Measurements from ENCODE around the gene SCGB1A1. TPM values are rescaled to one million over a fixed set of nuclear protein-coding genes. Genes with fewer than 3 reads are reported as not detected.
A peak's percentile ranks its signal among the peaks of the same experiment; 100 is the strongest.

The SCGB1A1 gene
- total RNA-seq, 4 donors from 2014 or later, result not detected

DNA sequence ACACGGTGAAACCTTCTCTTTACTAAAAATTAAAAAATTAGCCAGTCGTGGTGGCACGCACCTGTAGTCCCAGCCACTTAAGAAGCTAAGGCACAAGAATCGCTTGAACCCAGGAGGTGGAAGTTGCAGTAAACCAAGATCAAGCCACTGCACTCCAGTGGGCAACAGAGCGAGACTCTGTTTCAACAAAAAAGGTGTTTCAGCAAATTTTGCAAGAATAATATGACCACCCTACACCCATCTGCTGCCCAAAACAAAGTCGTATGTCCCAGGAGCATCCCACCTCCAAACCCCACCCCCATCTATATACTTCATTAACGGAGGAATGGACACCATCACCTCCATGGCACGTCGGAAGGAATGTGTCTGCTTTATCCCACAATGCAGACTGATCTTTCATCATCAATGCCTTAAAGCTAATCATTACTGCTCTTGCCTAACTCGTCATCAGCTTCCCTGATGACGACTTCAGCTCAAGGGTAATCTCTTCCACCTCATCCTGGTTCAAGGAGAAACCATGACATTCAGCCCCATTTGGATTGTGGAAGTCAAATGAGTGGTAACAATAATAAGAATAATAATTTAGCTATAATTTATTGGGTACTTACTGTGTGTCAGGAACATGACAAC is 34.1 kb downstream of the SCGB1A1 start:
- Histone ChIP-seq H3K27ac (no peak overlapping the region), H3K4me3 (no peak overlapping the region), H3K4me1 (no peaks in the 10 kb centered on the region), H3K9me3 (no peaks in the 10 kb centered on the region), H3K27me3 (no peaks in the 10 kb centered on the region), H3K36me3 (no peaks in the 10 kb centered on the region)
- TF ChIP-seq, protein P1, sequence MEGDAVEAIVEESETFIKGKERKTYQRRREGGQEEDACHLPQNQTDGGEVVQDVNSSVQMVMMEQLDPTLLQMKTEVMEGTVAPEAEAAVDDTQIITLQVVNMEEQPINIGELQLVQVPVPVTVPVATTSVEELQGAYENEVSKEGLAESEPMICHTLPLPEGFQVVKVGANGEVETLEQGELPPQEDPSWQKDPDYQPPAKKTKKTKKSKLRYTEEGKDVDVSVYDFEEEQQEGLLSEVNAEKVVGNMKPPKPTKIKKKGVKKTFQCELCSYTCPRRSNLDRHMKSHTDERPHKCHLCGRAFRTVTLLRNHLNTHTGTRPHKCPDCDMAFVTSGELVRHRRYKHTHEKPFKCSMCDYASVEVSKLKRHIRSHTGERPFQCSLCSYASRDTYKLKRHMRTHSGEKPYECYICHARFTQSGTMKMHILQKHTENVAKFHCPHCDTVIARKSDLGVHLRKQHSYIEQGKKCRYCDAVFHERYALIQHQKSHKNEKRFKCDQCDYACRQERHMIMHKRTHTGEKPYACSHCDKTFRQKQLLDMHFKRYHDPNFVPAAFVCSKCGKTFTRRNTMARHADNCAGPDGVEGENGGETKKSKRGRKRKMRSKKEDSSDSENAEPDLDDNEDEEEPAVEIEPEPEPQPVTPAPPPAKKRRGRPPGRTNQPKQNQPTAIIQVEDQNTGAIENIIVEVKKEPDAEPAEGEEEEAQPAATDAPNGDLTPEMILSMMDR (IDR thresholded peaks at IDR 0.05), result no peak
- no peak for DNase-seq
- intact Hi-C loops (cut with DNase I; ENCODE audit: low total_unique reads), result no loop called here

DNA sequence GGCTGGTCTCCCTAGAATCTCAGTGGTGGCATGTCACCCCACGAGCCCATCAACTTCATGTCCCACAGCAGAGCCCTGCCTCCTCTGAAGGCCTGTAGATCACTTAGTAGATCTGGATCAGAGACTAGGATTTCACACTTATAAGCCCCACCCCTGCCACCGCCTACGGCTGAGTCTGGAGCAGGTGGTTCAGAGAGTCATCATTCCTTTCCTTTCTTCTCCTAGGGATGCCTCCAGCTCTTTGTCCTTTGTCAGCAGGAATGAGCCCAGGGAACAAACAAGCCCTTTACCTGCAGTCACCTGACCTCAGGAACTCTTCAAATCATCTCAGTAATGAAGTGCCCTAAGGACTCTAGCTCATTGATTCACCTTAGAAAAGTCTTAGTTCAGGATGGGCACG is 37.8 kb downstream of the SCGB1A1 start:
- intact Hi-C loops (cut with DNase I; ENCODE audit: low total_unique reads), result no loop called here
- Histone ChIP-seq H3K4me3 (no peak overlapping the region), H3K27me3 (no peaks in the 10 kb centered on the region), H3K9me3 (no peaks in the 10 kb centered on the region), H3K4me1 (no peaks in the 10 kb centered on the region), H3K36me3 (no peaks in the 10 kb centered on the region), H3K27ac (no peak overlapping the region)
- TF ChIP-seq, protein P1 (IDR thresholded peaks at IDR 0.05), result no peak
- DNase-seq, result no peak

DNA sequence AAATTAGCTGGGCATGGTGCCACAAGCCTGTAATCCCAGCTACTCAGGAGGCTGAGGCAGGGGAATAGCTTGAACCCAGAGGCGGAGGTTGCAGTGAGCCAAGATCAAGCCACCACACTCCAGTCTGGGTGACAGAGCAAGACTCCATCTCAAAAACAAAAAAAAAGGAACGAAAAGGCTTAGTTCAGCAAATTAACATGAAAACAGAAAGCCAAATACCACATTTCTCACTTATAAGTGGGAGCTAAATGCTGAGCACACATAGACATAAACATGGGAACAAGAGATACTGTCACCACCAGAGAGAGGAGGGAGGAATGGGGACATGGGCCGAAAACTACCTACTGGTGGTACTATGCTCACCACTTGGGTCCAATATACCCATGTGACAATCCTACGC is 38.6 kb downstream of the SCGB1A1 start:
- intact Hi-C loops (cut with DNase I; ENCODE audit: low total_unique reads), result no loop called here
- Histone ChIP-seq H3K4me1 (no peaks in the 10 kb centered on the region), H3K27me3 (no peaks in the 10 kb centered on the region), H3K4me3 (no peak overlapping the region), H3K36me3 (no peaks in the 10 kb centered on the region), H3K27ac (no peak overlapping the region), H3K9me3 (no peaks in the 10 kb centered on the region)
- DNase-seq, result no peak
- TF ChIP-seq, protein P1 (IDR thresholded peaks at IDR 0.05), result no peak
- no peak for TF ChIP-seq POLR2A (IDR thresholded peaks at IDR 0.05)

DNA sequence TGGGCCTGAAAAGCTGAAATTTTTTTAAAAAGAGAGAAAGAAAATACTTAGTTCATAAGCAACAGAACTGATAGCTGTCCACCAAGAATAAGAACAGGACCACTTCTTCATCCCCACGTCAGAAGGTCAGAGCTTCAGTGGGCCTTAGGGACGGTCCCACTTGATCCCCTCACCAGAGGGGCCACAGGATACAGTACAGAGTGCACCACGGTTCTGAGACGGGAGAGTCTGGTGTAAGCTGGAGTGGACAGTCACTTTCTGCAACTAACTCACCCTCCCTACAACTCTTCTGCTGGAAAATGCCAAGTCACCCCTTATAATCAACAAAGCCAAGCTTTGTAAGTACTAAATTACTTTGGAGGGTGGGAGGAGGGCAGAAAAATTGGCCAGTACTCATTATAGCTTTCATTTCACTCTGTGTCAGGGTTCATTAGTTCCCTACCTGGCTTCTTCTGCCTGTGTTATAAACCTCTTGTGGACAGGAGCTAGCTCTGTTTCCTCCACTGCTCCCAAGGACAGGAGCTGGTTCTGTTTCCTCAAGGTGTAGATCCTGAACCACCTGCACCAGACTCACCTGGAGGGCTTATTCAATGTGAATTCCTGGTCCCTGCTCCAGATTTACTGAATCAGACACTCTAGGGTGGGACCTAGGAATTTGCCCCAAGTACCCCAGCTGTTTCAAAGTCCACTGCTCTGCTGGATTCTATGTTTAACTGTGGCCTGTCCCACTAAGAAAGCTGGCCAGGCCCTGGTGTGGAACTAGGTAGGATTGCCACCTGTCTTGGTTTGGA is 39.6 kb downstream of the SCGB1A1 start:
- H3K27ac ChIP-seq, result peak overlapping the region; percentile 19 to 40
- H3K4me3 ChIP-seq, result no peak overlapping the region
- H3K27me3 ChIP-seq, result no peaks in the 10 kb centered on the region
- no peaks in the 10 kb centered on the region for H3K4me1 ChIP-seq
- no peak for DNase-seq
- intact Hi-C loops (cut with DNase I; ENCODE audit: low total_unique reads), result no loop called here
- TF ChIP-seq, protein P1 (IDR thresholded peaks at IDR 0.05), result no peak
- no peak for TF ChIP-seq POLR2A (IDR thresholded peaks at IDR 0.05)
- no peaks in the 10 kb centered on the region for H3K9me3 ChIP-seq
- no peaks in the 10 kb centered on the region for H3K36me3 ChIP-seq

DNA sequence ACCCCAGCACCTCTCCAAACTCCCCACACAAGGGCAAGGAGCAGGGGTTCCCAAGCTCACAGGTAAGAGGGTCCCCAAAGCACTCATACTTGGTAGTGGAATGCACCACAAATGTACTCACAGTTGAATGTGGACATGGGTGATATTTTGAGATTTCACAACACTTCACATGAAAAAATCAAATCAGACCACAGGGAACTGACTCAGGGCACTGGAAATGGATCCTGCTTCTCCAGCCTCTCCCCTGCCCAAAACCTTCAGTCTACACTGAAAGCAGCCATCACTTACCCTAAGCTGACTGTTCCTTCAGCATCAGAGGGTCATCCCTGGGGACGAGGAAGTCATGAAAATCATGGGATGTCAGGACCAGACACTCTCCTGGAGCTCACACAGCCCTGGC is 40.2 kb downstream of the SCGB1A1 start:
- no peak for DNase-seq
- Histone ChIP-seq H3K36me3 (no peaks in the 10 kb centered on the region), H3K9me3 (no peaks in the 10 kb centered on the region), H3K27ac (peak overlapping the region in 1 of 2 donors; percentile 40), H3K4me1 (no peaks in the 10 kb centered on the region), H3K4me3 (no peak overlapping the region), H3K27me3 (no peaks in the 10 kb centered on the region)
- no peak for TF ChIP-seq POLR2A (IDR thresholded peaks at IDR 0.05)
- TF ChIP-seq, protein P1 (IDR thresholded peaks at IDR 0.05), result no peak
- intact Hi-C loops (cut with DNase I; ENCODE audit: low total_unique reads), result no loop called here

All from uterus (tissue), 4 donors.